Hematopoietic multipotent progenitor cell treated with erythropoietin and hydrocortisone succinate and interleukin-3 and kit ligand, for 15 days (in vitro differentiated cells): Measurements from ENCODE around the gene FCGR3A.
"Not testable (repeated sequence)": the region's sequence is repeated elsewhere in the genome, so short reads cannot be mapped to it uniquely, and the experiment has no call there.

Experiments used
- DNase-seq: peaks from one replicate; pipeline ENCODE4 v3.0.0-alpha.2; 2015; ENCODE audit warnings: low spot score

The FCGR3A gene

GRCh38 chr1:161529463-161530104, 20.0 kb downstream of the FCGR3A start:
- DNase-seq = peak; percentile 34

GRCh38 chr1:161528550-161528949, 21.1 kb downstream of the FCGR3A start:
- DNase-seq = peak; percentile 69

- not testable (repeated sequence) for DNase-seq
These were observed 23.7 kb downstream of the FCGR3A start for GRCh38 chr1:161525918-161526317.

GRCh38 chr1:161525321-161525720, 24.3 kb downstream of the FCGR3A start:
- DNase-seq = not testable (repeated sequence)

GRCh38 chr1:161524742-161525291, 24.8 kb downstream of the FCGR3A start:
- not testable (repeated sequence) for DNase-seq

GRCh38 chr1:161523817-161524741, 25.5 kb downstream of the FCGR3A start, which contains the start of gene HSPA6:
TSS of gene HSPA6 (plus strand) at chr1:161524540. CDS start at chr1:161524659, 119 bp downstream.
- peak; percentile 89 for DNase-seq

- DNase-seq = not testable (repeated sequence)
These were observed 26.4 kb downstream of the FCGR3A start for GRCh38 chr1:161523041-161523816.

GRCh38 chr1:161513953-161514352, 35.7 kb downstream of the FCGR3A start:
- not testable (repeated sequence) for DNase-seq

- not testable (repeated sequence) for DNase-seq
These were observed 36.2 kb downstream of the FCGR3A start for GRCh38 chr1:161513448-161513780.

- not testable (repeated sequence) for DNase-seq
These were observed 36.8 kb downstream of the FCGR3A start for GRCh38 chr1:161512636-161513447.

- DNase-seq = no peak
These were observed 37.9 kb downstream of the FCGR3A start for GRCh38 chr1:161511756-161512060.

GRCh38 chr1:161511018-161511755, 38.4 kb downstream of the FCGR3A start:
- peak; percentile 90 for DNase-seq

GRCh38 chr1:161510477-161510876, 39.1 kb downstream of the FCGR3A start:
- no peak for DNase-seq

- no peak for DNase-seq
These were observed 43.0 kb downstream of the FCGR3A start for GRCh38 chr1:161506336-161507223.

- DNase-seq = no peak
These were observed 43.9 kb downstream of the FCGR3A start for GRCh38 chr1:161505686-161506085.

GRCh38 chr1:161503394-161503748, 46.2 kb downstream of the FCGR3A start:
- no peak for DNase-seq

- DNase-seq = no peak
These were observed 46.8 kb downstream of the FCGR3A start for GRCh38 chr1:161502641-161503393.

GRCh38 chr1:161502181-161502580, 47.4 kb downstream of the FCGR3A start:
- no peak for DNase-seq

- DNase-seq = no peak
These were observed 48.4 kb downstream of the FCGR3A start for GRCh38 chr1:161501234-161501633.
